SK-N-SH treated with all-trans-retinoic acid at 6 μM for 48 hours (cell line): ENCODE measurements around the gene SNRPE.

Experiments
- ESRRG ChIP-seq: fragments of 250-450 bp; sonication (Bioruptor Pico); IDR thresholded peaks from 2 replicates; pipeline ENCODE4 v1.6.1; 2021; ENCODE audit warnings: mild to moderate bottlenecking
- OSR1 ChIP-seq: fragments of 250-450 bp; sonication (Bioruptor Pico); IDR thresholded peaks from 2 replicates; pipeline ENCODE4 v1.8.0; 2022; ENCODE audit warnings: moderate library complexity, mild to moderate bottlenecking, inconsistent platforms
- SNAI2 ChIP-seq: fragments of 250-450 bp; sonication (Bioruptor Pico); IDR thresholded peaks from 2 replicates; pipeline ENCODE4 v1.5.0; 2020; ENCODE audit warnings: mild to moderate bottlenecking, moderate library complexity
- ZNF565 ChIP-seq: fragments of 450-650 bp; formaldehyde crosslinking; conservative IDR thresholded peaks from 2 replicates; pipeline ENCODE4 v1.5.0; 2020; ENCODE audit warnings: low read depth, mild to moderate bottlenecking, moderate library complexity
- ZNF8 ChIP-seq: fragments of 450-650 bp; formaldehyde crosslinking; IDR thresholded peaks from 2 replicates; pipeline ENCODE4 v1.5.0; 2020; ENCODE audit warnings: mild to moderate bottlenecking, moderate library complexity
- TF ChIP-seq, protein P1 (sequence below): fragments of 250-450 bp; sonication (Bioruptor Pico); IDR thresholded peaks from 2 replicates; pipeline ENCODE4 v1.5.1; 2020; ENCODE audit warnings: low read depth, mild to moderate bottlenecking, moderate library complexity
- TF ChIP-seq, protein P2 (sequence below): fragments of 250-450 bp; sonication (Bioruptor Pico); IDR thresholded peaks from 2 replicates; pipeline ENCODE4 v1.5.1; 2021; ENCODE audit warnings: mild to moderate bottlenecking, moderate library complexity

DNA sequence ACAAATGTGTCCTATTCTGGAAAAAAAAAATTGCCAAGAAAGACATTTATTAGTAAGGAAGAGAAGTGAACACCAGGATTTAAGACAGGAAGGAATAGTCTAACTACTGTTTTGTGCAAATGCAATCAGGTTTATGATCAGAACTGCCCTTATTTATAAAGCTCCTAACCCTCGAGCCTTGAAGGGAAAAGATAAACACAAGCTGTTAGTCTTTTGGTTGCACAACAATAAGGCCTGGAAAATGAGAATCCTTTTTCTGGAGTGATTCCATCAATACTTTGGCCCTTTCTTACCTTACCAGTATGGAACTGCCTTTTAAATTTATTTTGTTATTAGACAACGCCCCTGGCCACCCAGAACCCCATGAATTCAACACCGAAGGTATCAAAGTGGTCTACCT lies 52.9 kb downstream of the SNRPE start:
- TF ChIP-seq, protein P1, sequence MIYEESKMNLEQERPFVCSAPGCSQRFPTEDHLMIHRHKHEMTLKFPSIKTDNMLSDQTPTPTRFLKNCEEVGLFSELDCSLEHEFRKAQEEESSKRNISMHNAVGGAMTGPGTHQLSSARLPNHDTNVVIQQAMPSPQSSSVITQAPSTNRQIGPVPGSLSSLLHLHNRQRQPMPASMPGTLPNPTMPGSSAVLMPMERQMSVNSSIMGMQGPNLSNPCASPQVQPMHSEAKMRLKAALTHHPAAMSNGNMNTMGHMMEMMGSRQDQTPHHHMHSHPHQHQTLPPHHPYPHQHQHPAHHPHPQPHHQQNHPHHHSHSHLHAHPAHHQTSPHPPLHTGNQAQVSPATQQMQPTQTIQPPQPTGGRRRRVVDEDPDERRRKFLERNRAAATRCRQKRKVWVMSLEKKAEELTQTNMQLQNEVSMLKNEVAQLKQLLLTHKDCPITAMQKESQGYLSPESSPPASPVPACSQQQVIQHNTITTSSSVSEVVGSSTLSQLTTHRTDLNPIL = no peak
- TF ChIP-seq ZNF565 (no peak), ZNF8 (CRISPR knock-in tag) (no peak), SNAI2 (CRISPR knock-in tag) (no peak), OSR1 (CRISPR knock-in tag) (no peak), ESRRG (CRISPR knock-in tag) (no peak)
- TF ChIP-seq, protein P2, sequence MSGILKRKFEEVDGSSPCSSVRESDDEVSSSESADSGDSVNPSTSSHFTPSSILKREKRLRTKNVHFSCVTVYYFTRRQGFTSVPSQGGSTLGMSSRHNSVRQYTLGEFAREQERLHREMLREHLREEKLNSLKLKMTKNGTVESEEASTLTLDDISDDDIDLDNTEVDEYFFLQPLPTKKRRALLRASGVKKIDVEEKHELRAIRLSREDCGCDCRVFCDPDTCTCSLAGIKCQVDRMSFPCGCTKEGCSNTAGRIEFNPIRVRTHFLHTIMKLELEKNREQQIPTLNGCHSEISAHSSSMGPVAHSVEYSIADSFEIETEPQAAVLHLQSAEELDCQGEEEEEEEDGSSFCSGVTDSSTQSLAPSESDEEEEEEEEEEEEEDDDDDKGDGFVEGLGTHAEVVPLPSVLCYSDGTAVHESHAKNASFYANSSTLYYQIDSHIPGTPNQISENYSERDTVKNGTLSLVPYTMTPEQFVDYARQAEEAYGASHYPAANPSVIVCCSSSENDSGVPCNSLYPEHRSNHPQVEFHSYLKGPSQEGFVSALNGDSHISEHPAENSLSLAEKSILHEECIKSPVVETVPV (CRISPR knock-in tag) = no peak
